HEK293 (cell line): Measurements from ENCODE around the gene EYS.

Source experiments
- CTCF ChIA-PET: fragments of 350-600 bp; formaldehyde crosslinking; extraction: SDS; loops from one replicate; lab custom pipeline; 2021; ENCODE audit warnings: antibody characterized with exemption; lab: Yijun Ruan, JAX
- POLR2A ChIA-PET: fragments of 300-600 bp; formaldehyde crosslinking; extraction: SDS; loops from one replicate; lab custom pipeline; 2020; ENCODE audit warnings: antibody characterized with exemption, inconsistent platforms; lab: Yijun Ruan, JAX
- H3K27ac ChIP-seq: fragments of 200-500 bp; sonication (Bioruptor generic); 2 replicates; pipeline ENCODE4 v1.5.1; 2014; ENCODE audit warnings: low read depth, low read length, control low read depth, inconsistent platforms; ENCODE audit errors: extremely low read depth
- H3K36me3 ChIP-seq, 2 experiments: fragments of 200-500 bp in 1 of 2; sonication (Bioruptor generic) in 1 of 2; 1 replicate in 1 of 2; 2 replicates in 1 of 2; pipeline ENCODE4 v1.5.1; 2014 to 2017; ENCODE audit warnings: inconsistent platforms in 2 of 2, low read length in 2 of 2; ENCODE audit not compliant: control insufficient read depth in 2 of 2, insufficient read depth in 1 of 2
- H3K4me1 ChIP-seq: fragments of 200-500 bp; sonication (Bioruptor generic); 2 replicates; pipeline ENCODE4 v1.5.1; 2014; ENCODE audit warnings: mild to moderate bottlenecking, low read length, inconsistent platforms; ENCODE audit not compliant: control insufficient read depth, insufficient read depth
- H3K4me3 ChIP-seq: 2 replicates; pipeline ENCODE4 v1.5.1; 2011; ENCODE audit warnings: low read depth, mild to moderate bottlenecking, control low read depth, low read length, moderate library complexity
- H3K9me3 ChIP-seq: fragments of 200-500 bp; sonication (Bioruptor generic); 2 replicates; pipeline ENCODE4 v1.5.1; 2014; ENCODE audit warnings: low read depth, low read length, inconsistent platforms; ENCODE audit not compliant: control insufficient read depth, insufficient read depth
- BCL11B ChIP-seq: fragments of 450-650 bp; formaldehyde crosslinking; IDR thresholded peaks from 2 replicates; pipeline ENCODE4 v1.5.1; 2016; ENCODE audit warnings: low read depth, missing biosample characterization, missing genetic modification characterization
- HOXA7 ChIP-seq: sonication (generic); formaldehyde crosslinking; IDR thresholded peaks from 2 replicates; pipeline ENCODE4 v1.8.1; 2022; ENCODE audit warnings: missing genetic modification reagents, borderline replicate concordance
- IKZF3 ChIP-seq: fragments of 450-650 bp; IDR thresholded peaks from 2 replicates; pipeline ENCODE4 v1.5.0; 2018; ENCODE audit warnings: missing biosample characterization, mild to moderate bottlenecking, missing genetic modification characterization, moderate library complexity
- KLF10 ChIP-seq: fragments of 450-650 bp; IDR thresholded peaks from 2 replicates; pipeline ENCODE4 v1.5.1; 2018; ENCODE audit warnings: missing biosample characterization, mild to moderate bottlenecking, missing genetic modification characterization
- SCRT1 ChIP-seq: fragments of 450-650 bp; formaldehyde crosslinking; IDR thresholded peaks from 2 replicates; pipeline ENCODE4 v1.5.1; 2016; ENCODE audit warnings: missing biosample characterization, missing genetic modification characterization, borderline replicate concordance
- SP2 ChIP-seq: fragments of 450-650 bp; formaldehyde crosslinking; IDR thresholded peaks from 2 replicates; pipeline ENCODE4 v1.5.1; 2016; ENCODE audit warnings: missing biosample characterization, missing genetic modification characterization
- SP7 ChIP-seq: fragments of 450-650 bp; formaldehyde crosslinking; IDR thresholded peaks from 2 replicates; pipeline ENCODE4 v1.5.1; 2016; ENCODE audit warnings: missing biosample characterization, missing genetic modification characterization
- TCF7L2 ChIP-seq: IDR thresholded peaks from 2 replicates; pipeline ENCODE4 v1.6.1; 2011; ENCODE audit warnings: low read depth, mild to moderate bottlenecking, inconsistent platforms, low read length, moderate library complexity, borderline replicate concordance
- ZFP37 ChIP-seq: fragments of 450-650 bp; formaldehyde crosslinking; IDR thresholded peaks from 2 replicates; pipeline ENCODE4 v1.5.1; 2016; ENCODE audit warnings: missing biosample characterization, missing genetic modification characterization
- ZNF544 ChIP-seq: fragments of 450-650 bp; formaldehyde crosslinking; IDR thresholded peaks from 2 replicates; pipeline ENCODE4 v1.5.0; 2017; ENCODE audit warnings: missing biosample characterization, missing genetic modification characterization
- ZNF555 ChIP-seq: fragments of 450-650 bp; formaldehyde crosslinking; conservative IDR thresholded peaks from 2 replicates; pipeline ENCODE4 v1.5.1; 2017; ENCODE audit warnings: missing biosample characterization, mild to moderate bottlenecking, missing genetic modification characterization, inconsistent platforms
- ZNF558 ChIP-seq: fragments of 450-650 bp; formaldehyde crosslinking; IDR thresholded peaks from 2 replicates; pipeline ENCODE4 v1.5.1; 2016; ENCODE audit warnings: missing biosample characterization, missing genetic modification characterization
- ZNF571 ChIP-seq: fragments of 450-650 bp; formaldehyde crosslinking; IDR thresholded peaks from 2 replicates; pipeline ENCODE4 v1.5.0; 2017; ENCODE audit warnings: missing biosample characterization, missing genetic modification characterization
- ZNF585B ChIP-seq: fragments of 450-650 bp; formaldehyde crosslinking; IDR thresholded peaks from 2 replicates; pipeline ENCODE4 v1.5.1; 2016; ENCODE audit warnings: missing biosample characterization, missing genetic modification characterization
- ZXDB ChIP-seq: fragments of 450-650 bp; formaldehyde crosslinking; IDR thresholded peaks from 2 replicates; pipeline ENCODE4 v1.5.1; 2016; ENCODE audit warnings: missing biosample characterization, missing genetic modification characterization
- TF ChIP-seq, protein P1 (sequence below): fragments of 450-650 bp; formaldehyde crosslinking; IDR thresholded peaks from 2 replicates; pipeline ENCODE4 v1.5.1; 2016; ENCODE audit warnings: missing biosample characterization, missing genetic modification characterization, borderline replicate concordance
- TF ChIP-seq, protein P2 (sequence below): fragments of 450-650 bp; formaldehyde crosslinking; IDR thresholded peaks from 2 replicates; pipeline ENCODE4 v1.5.1; 2016; ENCODE audit warnings: missing biosample characterization, missing genetic modification characterization
- TF ChIP-seq, protein P3 (sequence below): fragments of 450-650 bp; formaldehyde crosslinking; IDR thresholded peaks from 2 replicates; pipeline ENCODE4 v1.5.1; 2016; ENCODE audit warnings: missing biosample characterization, missing genetic modification characterization

Gene EYS

DNA sequence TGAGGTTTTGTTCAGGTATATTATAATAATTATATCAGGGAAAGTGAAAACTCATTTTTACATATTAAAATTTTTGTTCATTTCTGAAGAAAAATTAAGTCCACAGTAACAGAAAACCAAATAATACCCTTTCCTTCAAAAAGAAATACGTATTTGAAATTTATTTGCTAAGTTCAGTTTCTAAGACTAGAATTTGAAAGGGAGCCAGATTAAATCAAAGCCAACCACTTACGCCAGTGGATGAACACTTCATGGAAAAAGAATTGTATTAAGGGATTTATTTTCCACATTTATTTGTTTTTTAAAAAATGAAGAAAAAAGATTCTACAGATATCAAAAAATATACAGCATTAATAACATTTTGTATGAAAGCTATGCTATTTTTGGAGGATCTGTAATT lies 654.4 kb downstream of the EYS start:
- CTCF ChIA-PET: no interaction called here

DNA sequence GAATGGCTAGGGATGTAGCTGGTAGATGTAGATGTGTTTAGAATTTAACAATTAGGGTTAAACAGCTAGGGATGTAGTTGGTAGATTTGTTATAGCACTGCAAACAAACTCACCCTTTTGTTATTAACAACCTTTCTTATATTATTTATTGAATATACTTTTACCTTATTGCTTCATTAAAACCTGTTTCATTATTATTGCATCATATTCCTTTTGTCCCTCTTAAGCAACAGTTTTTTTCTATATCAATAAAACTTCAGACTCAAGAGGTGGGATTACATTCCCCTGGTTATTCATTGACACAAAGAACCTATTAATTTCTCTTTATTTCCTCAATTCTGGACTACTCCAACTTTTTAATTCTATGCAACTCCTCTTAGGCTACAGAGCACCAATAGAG lies 661.2 kb downstream of the EYS start:
- no peaks in the 10 kb centered on the region for H3K36me3 ChIP-seq
- H3K27ac ChIP-seq: no peak overlapping the region
- ChIA-PET POLR2A (no interaction called here), CTCF (no interaction called here)
- no peak overlapping the region for H3K4me3 ChIP-seq
- no peaks in the 10 kb centered on the region for H3K9me3 ChIP-seq
- no peaks in the 10 kb centered on the region for H3K4me1 ChIP-seq
- TF ChIP-seq, protein P1, sequence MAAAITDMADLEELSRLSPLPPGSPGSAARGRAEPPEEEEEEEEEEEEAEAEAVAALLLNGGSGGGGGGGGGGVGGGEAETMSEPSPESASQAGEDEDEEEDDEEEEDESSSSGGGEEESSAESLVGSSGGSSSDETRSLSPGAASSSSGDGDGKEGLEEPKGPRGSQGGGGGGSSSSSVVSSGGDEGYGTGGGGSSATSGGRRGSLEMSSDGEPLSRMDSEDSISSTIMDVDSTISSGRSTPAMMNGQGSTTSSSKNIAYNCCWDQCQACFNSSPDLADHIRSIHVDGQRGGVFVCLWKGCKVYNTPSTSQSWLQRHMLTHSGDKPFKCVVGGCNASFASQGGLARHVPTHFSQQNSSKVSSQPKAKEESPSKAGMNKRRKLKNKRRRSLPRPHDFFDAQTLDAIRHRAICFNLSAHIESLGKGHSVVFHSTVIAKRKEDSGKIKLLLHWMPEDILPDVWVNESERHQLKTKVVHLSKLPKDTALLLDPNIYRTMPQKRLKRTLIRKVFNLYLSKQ (tag by site-specific recombination): no peak
- TF ChIP-seq KLF10 (no peak), ZNF558 (tag by site-specific recombination) (no peak), BCL11B (tag by site-specific recombination) (no peak), ZFP37 (tag by site-specific recombination) (no peak), SP7 (tag by site-specific recombination) (no peak), SCRT1 (tag by site-specific recombination) (no peak), ZNF585B (tag by site-specific recombination) (no peak), SP2 (tag by site-specific recombination) (no peak), ZNF555 (tag by site-specific recombination) (no peak), ZNF544 (no peak)
- TF ChIP-seq, protein P2, sequence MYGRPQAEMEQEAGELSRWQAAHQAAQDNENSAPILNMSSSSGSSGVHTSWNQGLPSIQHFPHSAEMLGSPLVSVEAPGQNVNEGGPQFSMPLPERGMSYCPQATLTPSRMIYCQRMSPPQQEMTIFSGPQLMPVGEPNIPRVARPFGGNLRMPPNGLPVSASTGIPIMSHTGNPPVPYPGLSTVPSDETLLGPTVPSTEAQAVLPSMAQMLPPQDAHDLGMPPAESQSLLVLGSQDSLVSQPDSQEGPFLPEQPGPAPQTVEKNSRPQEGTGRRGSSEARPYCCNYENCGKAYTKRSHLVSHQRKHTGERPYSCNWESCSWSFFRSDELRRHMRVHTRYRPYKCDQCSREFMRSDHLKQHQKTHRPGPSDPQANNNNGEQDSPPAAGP (tag by site-specific recombination): no peak
- TF ChIP-seq, protein P3, sequence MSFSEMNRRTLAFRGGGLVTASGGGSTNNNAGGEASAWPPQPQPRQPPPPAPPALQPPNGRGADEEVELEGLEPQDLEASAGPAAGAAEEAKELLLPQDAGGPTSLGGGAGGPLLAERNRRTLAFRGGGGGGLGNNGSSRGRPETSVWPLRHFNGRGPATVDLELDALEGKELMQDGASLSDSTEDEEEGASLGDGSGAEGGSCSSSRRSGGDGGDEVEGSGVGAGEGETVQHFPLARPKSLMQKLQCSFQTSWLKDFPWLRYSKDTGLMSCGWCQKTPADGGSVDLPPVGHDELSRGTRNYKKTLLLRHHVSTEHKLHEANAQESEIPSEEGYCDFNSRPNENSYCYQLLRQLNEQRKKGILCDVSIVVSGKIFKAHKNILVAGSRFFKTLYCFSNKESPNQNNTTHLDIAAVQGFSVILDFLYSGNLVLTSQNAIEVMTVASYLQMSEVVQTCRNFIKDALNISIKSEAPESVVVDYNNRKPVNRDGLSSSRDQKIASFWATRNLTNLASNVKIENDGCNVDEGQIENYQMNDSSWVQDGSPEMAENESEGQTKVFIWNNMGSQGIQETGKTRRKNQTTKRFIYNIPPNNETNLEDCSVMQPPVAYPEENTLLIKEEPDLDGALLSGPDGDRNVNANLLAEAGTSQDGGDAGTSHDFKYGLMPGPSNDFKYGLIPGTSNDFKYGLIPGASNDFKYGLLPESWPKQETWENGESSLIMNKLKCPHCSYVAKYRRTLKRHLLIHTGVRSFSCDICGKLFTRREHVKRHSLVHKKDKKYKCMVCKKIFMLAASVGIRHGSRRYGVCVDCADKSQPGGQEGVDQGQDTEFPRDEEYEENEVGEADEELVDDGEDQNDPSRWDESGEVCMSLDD (tag by site-specific recombination): no peak
- TF ChIP-seq, all 188 proteins: peak for 0

More for the DNA sequence above, 654.4 kb downstream of the EYS start:
- TF ChIP-seq, protein P1 (tag by site-specific recombination): no peak
- TF ChIP-seq HOXA7 (CRISPR knock-in tag) (no peak), TCF7L2 (no peak), IKZF3 (tag by site-specific recombination) (no peak), ZNF571 (no peak), ZXDB (tag by site-specific recombination) (no peak)
- Histone ChIP-seq H3K4me3 (no peak overlapping the region), H3K27ac (no peak overlapping the region), H3K36me3 (no peaks in the 10 kb centered on the region), H3K9me3 (no peaks in the 10 kb centered on the region), H3K4me1 (no peaks in the 10 kb centered on the region)
- POLR2A ChIA-PET: no interaction called here
